VCaP (cell line): ENCODE data around the gene MMP7.

Experiments used
- H3K27ac ChIP-seq: fragments of 450-650 bp; 2 replicates; pipeline ENCODE4 v1.5.1; 2017
- CTCF ChIP-seq: fragments of 450-650 bp; conservative IDR thresholded peaks from 2 replicates; pipeline ENCODE4 v1.5.1; 2017; ENCODE audit warnings: mild to moderate bottlenecking, moderate library complexity

The MMP7 gene

DNA sequence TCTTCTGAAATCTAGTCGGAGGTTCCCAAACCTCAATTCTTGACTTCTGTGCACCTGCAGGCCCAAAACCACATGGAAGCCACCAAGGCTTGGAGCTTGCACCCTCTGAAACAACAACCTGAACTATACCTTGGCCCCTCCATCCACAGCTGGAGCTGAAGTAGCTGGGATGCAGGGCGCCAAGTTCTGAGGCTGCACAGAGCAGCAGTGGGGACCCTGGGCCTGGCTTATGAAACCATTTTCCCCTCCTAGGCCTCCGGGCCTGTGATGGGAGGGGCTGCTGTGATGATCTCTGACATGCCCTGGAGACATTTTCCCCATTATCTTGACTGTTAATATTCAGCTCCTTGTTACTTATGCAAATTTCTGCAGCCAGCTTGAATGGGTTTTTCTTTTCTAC is 38.3 kb upstream of the MMP7 start:
- no peak overlapping the region for H3K27ac ChIP-seq
- no peak for TF ChIP-seq CTCF

- TF ChIP-seq CTCF = no peak
- H3K27ac ChIP-seq = no peak overlapping the region
Measured at GRCh38 chr11:102566112-102566511, 35.6 kb upstream of the MMP7 start.

GRCh38 chr11:102564110-102564509 is 33.6 kb upstream of the MMP7 start:
- H3K27ac ChIP-seq = no peak overlapping the region
- no peak for TF ChIP-seq CTCF

- H3K27ac ChIP-seq = no peak overlapping the region
Measured at GRCh38 chr11:102561636-102562035, 31.1 kb upstream of the MMP7 start.

GRCh38 chr11:102560555-102561011 is 30.0 kb upstream of the MMP7 start:
- H3K27ac ChIP-seq = no peak overlapping the region
- no peak for TF ChIP-seq CTCF

More at GRCh38 chr11:102561636-102562035, 31.1 kb upstream of the MMP7 start:
- TF ChIP-seq CTCF = no peak

GRCh38 chr11:102559839-102560238 is 29.3 kb upstream of the MMP7 start:
- TF ChIP-seq CTCF = no peak
- no peak overlapping the region for H3K27ac ChIP-seq

DNA sequence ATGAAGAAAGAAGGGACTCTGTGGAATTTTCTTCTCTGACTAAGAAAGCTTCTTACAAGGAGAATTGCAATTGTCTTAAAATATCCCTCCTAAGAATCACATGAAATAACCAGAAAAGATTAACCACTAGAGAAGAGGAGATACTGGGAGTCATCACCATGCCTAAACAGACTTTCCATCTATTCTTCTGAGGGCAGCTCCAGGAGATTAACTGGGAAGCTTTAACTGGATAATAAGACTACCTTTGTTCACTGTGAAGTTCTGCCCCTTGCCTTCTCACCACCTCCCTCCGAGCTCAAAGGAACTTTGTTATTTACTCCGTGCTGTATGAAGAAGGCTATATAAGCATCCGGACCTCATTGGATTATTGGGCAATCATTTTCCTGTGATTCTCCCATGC is 24.5 kb upstream of the MMP7 start:
- no peak for TF ChIP-seq CTCF
- no peak overlapping the region for H3K27ac ChIP-seq
